GM15510 (cell line): ENCODE results near the gene COL28A1.
A peak's percentile ranks its signal among the peaks of the same experiment; 100 is the strongest.

Source experiments
- POLR2A ChIP-seq: IDR thresholded peaks from 3 replicates; pipeline ENCODE4 v1.6.1; 2011; ENCODE audit warnings: borderline replicate concordance; ENCODE audit not compliant: insufficient read length; ENCODE audit errors: extremely low read depth

COL28A1 gene

DNA sequence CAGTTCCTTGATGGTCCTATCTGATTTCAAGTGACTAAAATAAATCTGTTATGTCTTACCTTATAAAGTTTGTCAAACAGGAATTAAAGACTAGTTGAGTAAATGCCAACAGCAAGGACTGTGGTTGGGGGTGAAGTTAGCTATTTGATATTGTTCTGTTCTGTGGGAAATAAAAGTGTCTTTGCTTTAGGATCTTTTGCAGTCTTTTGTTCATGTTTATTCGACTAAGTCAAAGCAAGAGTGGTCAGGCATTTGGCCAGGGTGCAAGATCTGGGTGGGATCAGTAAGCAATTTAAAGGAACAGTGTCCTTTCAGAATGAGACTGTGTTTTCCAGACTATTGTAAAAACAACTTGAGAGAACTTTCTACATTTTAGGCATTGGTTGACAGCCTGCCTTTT, at the start of gene COL28A1:
Gene COL28A1 (minus strand): TSS at position 183 of the 400 bp plus-strand sequence. CDS start 2,998 bp downstream, outside the sequence.
- no peak for TF ChIP-seq POLR2A

- no peak for TF ChIP-seq POLR2A
Observed at GRCh38 chr7:7584653-7585052, 49.0 kb upstream of the COL28A1 start.

DNA sequence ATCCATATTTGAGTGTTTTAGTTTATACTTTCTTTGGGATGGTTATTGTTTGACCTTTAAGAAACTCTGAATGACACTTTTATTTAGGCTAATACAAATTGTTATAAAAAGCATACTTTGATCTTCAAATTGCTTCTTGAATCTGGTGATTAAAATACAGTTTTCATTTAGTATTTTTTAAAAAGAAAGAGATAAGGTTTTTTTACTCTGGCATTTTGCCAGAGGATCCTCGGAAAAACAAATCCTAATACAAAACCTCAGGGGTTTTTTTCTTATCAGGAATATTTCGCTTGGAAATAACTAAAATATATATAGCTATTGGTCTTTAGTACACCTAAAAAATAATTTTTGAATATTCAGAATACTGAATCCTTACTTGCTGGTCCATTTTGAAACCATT, 48.1 kb upstream of the COL28A1 start:
- TF ChIP-seq POLR2A: no peak

- TF ChIP-seq POLR2A: no peak
Observed at GRCh38 chr7:7582596-7582995, 46.9 kb upstream of the COL28A1 start.

GRCh38 chr7:7581531-7582179, 46.0 kb upstream of the COL28A1 start:
- no peak for TF ChIP-seq POLR2A

DNA sequence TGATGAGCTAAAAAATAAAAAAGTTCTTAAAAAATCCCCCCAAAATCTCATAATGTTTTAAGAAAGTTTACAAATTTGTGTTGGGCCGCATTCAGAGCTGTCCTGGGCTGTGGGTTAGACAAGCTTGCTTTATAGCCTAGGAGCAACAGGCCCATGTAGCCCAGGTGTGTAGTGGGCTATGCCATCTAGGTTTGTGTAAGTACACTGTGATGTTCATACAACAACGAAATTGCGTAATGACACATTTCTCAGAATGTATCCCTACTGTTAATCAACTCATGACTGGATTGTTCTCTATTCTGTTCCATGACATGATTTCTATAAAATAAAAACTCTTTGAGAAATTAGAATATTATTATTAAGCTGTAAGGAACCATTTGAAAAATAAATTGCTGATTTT, 44.0 kb upstream of the COL28A1 start:
- no peak for TF ChIP-seq POLR2A

DNA sequence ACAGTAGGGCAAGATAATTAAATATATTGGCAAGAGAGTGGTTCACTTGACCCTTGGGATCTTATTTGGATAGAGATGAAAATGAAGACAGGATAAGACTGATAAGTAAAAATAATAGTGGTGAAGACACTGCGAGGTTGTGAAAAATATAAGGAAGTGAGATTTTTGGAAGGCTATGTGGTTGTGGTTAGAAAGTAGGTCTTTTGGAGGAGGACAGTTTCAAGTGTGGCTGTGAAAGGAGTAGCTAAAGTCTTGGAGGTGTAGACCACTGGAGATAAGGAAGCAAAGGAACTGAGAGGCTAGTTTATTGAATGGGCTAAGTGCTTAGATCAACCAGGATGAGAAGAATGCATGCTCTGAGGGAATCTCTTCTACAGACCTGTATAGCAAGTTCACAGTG, 42.2 kb upstream of the COL28A1 start:
- no peak for TF ChIP-seq POLR2A

DNA sequence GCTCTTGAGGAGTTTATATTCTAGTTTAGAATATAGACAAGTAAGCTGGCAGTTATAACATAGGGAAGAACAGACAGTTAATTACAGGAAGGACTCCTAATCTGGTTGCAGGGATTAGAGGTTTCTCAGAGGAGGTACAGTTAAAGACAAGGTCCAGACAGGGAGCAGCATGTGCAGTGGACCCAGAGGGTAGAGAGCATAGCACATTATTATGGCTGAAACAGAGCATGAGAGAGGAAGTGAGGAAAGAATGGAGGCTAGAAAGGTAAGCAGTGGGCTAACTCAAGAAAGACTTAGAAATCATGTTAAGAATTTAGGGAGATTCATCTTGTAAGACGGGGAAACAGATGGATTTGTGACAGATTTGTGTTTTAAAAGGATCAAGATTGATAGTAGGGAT, 40.7 kb upstream of the COL28A1 start:
- no peak for TF ChIP-seq POLR2A

DNA sequence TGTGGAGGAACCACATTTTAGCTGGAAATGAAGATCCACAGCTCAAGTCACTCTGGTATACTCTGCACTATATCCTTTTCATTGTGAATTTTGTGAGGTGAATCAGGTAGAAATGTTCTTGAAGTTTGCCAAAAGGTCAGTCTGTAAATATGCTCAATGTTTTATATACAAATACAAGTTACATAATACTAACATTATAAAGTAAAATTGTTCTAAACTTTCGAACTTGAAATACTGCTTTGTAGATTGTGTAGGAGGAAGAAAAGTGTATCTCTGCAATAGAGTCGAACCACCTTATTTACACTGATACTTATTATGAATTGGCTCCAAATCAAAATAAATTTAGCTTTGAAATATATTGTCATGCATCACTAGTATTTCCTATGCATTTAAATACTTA, 38.0 kb upstream of the COL28A1 start:
- TF ChIP-seq POLR2A: no peak

- no peak for TF ChIP-seq POLR2A
Observed at GRCh38 chr7:7570584-7570983, 34.9 kb upstream of the COL28A1 start.

DNA sequence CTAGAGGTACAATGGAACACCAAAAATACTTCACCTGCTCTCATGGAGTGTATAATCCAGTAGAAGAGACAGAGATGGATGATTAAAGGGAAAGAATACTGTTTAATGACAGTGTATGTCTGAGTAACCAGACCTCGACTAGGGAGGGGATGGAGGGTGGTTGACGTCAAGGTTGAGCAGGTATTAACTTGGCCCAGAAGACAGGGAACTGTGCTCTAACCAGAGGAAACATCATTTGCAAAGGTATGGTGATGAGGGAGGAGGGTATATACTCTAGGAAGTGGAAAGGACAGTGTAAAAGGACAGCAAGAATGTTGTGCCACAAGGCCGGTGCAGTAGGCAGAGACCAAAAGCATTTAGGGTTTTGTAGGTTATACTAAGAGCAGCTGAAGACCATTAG, 33.9 kb upstream of the COL28A1 start:
- peak; percentile 16 for TF ChIP-seq POLR2A

DNA sequence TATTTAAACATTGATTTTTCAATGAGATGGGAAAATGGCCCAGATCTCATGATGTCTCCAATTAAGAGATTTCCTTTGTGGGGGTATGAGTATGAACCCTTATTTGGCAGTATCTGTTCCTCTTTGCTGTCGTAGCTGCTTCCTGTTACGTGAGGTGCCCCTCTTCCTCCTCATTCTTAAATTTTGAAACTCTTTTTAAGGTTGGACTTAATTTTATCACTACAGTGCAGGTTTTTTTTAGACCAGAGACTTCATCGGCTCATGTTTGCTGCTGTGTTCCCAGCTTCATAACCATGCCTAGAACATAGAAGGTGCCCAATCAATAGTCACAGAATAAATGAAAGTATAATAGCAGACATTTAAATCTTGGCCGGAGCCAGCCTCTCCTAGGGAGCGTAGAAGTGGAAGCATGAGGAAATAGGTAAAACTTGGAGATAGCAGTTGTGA, 33.4 kb upstream of the COL28A1 start:
- no peak for TF ChIP-seq POLR2A

DNA sequence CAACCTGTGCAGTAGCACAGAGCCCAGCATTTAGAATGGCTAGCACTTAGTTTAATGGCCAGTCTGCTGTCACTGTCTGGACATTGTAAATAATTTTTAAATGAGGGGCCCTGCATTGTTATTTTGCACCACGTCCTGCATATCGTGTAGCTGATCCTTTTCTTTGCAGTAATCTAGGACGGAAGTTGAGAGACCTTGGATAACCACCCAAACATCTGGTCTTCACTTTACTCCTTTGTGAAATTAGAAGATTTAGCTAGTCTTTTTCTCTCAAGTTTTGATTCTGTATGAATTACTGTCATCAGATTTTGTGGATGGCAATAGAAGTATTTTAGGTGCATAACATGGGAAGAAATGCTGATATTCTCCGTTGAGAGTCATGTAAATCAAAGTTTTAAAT, 32.9 kb upstream of the COL28A1 start:
- TF ChIP-seq POLR2A: no peak

DNA sequence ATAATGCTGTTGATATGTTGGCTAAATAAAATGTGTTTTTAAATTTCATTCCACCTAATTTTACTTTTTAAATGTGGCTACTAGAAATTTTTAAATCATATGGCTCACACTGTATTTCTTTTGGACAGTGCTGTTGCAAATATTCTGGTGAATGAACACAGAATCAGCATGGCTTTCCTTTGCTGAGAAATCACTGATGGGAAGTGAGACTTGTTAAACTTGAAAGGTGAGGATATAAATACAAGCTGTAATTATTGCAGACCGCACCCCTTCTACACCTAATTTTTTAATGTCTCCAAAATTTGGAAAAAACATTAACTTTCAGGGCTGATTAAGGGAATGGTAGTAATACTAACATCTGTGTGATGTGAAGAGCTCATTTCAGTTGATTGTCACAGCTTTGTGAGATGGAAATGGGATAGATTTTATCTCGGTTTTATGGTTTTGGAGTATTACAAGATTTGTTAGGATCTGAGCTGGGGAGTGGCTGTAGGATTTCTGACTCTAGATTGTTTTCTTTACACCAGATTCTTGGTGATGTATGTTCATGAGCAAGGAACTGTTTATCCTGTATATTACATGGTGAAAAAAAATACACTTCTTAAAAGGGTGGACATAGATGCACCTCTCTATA, 32.3 kb upstream of the COL28A1 start:
- TF ChIP-seq POLR2A: no peak

DNA sequence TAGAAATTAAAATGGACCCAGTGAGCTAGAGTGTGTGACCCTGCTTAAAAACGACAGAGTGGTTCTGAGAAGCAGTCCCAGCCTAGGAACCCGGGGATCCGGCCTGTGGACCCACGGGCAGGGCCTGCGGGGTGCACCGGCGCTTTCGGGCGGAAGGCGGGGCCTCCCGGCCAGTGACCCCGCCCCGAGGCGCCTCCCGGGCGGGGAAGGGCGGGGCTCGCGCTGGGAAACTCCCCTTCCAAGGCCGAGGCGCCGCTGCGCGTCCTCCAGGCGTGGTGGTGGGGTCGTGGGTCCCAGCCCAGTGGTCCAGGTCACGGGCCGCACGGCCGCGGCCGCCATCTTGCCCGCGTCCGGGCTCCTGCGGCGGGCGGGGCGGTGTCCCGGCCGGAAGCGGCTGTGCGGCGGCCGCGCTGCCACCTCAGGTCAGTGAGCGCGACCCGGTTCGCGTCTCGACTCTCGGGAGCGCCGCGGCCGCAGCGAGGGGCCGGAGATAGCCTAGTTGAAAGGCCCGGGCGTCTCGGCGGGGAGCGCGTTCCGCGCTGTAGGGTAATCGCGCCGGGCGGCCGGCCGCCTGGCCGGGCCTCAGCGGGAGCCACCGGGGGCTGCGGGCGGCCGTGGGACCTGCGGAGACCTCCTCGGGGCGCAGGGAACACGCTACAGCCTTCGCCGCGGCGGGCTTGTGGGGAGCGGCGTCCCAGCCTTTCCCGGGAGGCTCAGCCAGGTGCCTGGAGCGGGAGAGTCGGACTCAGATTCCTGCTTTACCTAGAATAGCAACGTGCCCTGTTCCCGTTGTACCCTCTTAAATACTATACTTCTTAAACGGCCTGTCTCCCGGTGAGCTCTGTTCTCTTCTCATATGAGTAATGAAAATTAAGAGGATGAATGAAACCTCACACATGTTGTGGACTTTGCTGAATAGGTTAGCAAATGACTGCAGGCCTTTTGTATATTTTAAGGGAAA, 31.3 kb upstream of the COL28A1 start, which contains the start of gene MIOS:
Gene MIOS (plus strand): TSS at position 234 of the 961 bp plus-strand sequence. CDS start 5,592 bp downstream, outside the sequence.
- peak; percentile 79 for TF ChIP-seq POLR2A

DNA sequence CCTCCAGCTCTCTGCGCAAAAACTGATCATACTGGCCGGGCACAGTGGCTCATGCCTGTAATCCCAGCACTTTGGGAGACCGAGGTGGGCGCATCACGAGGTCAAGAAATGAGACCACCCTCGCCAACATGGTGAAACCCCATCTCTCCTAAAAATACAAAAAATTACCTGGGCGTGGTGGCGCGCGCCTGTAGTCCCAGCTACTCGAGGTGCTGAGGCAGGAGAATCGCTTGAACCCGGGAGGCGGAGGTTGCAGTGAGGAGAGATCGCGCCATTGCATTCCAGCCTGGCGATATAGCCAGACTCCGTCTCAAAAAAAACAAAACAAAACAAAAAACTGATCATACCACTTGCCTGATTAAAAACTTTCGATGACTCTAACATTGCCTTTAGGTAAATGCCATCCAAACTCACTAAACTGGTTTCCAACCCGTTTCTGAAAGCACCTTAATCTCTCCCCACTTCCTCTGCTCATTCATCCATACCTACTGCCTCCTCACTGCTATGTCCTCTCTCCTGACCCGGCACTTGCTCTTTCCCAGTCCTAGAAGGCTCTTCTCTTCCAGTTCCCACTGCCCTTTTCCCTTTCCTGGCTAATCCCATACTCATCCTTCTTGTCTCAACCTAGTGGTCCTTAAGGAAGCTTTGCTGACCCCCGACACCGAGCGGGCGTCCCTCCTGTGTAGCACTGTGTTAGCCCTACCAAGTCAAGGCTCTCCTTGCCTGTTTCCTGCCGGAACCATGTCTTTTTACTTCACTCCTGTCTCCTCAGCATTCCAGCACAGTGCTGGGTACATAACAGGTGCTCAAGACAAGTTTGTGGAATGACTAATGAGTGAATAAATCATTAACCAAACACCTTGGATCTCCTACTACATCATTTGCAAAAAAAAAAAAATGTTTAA, 30.3 kb upstream of the COL28A1 start:
- TF ChIP-seq POLR2A: no peak
